ENCODE data around the gene MED15. TPM values are rescaled to one million over a fixed set of nuclear protein-coding genes. Genes with fewer than 3 reads are reported as not detected.

The MED15 gene
- total and polyA plus RNA-seq, 2 experiments from 2014 or later, result 45.1 to 45.3 TPM

DNA sequence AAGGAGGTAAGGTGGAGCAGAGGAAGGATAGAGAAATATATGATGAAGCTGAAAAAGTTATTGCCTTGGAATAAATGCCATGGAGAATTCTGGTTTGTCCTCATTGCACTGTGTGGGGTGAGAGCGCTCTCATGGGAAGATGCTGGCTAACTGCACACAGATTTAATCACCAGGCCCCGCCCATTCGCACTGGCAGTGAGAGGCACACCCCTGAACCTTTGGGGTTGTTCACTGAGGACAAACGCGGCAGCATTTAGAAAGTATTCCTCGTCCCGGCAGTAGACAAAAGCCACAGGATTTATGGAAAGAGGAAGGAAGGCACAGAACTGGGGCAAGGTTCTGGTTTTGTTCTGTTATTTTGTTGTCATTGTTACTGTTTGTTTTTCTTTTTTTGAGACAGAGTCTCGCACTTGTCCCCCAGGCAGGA, 70.2 kb downstream of the MED15 start:
- TF ChIP-seq, protein P1, sequence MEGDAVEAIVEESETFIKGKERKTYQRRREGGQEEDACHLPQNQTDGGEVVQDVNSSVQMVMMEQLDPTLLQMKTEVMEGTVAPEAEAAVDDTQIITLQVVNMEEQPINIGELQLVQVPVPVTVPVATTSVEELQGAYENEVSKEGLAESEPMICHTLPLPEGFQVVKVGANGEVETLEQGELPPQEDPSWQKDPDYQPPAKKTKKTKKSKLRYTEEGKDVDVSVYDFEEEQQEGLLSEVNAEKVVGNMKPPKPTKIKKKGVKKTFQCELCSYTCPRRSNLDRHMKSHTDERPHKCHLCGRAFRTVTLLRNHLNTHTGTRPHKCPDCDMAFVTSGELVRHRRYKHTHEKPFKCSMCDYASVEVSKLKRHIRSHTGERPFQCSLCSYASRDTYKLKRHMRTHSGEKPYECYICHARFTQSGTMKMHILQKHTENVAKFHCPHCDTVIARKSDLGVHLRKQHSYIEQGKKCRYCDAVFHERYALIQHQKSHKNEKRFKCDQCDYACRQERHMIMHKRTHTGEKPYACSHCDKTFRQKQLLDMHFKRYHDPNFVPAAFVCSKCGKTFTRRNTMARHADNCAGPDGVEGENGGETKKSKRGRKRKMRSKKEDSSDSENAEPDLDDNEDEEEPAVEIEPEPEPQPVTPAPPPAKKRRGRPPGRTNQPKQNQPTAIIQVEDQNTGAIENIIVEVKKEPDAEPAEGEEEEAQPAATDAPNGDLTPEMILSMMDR (IDR thresholded peaks at IDR 0.05; ENCODE audit: low read depth, low read length), result no peak
- no peak overlapping the region for H3K27ac ChIP-seq
- peaks cover 12% of the 10 kb centered on the region for H3K36me3 ChIP-seq
- no peak for DNase-seq (ENCODE audit: low read depth in 1 of 2, low spot score in 1 of 2)
- H3K4me1 ChIP-seq (ENCODE audit: low read depth), result no peaks in the 10 kb centered on the region
- no peaks in the 10 kb centered on the region for H3K27me3 ChIP-seq
- H3K9me3 ChIP-seq (ENCODE audit: low read depth), result no peaks in the 10 kb centered on the region
- H3K4me3 ChIP-seq, result no peak overlapping the region

- no peak for DNase-seq (ENCODE audit: low read depth in 1 of 2, low spot score in 1 of 2)
- Histone ChIP-seq H3K36me3 (peaks cover 18% of the 10 kb centered on the region), H3K27me3 (no peaks in the 10 kb centered on the region), H3K4me1 (ENCODE audit: low read depth) (no peaks in the 10 kb centered on the region), H3K9me3 (ENCODE audit: low read depth) (no peaks in the 10 kb centered on the region), H3K4me3 (no peak overlapping the region), H3K27ac (no peak overlapping the region)
- TF ChIP-seq, protein P1 (IDR thresholded peaks at IDR 0.05; ENCODE audit: low read depth, low read length), result no peak
These were observed 70.8 kb downstream of the MED15 start for GRCh38 chr22:20578192-20578591.

GRCh38 chr22:20578707-20579106, 71.3 kb downstream of the MED15 start:
- H3K4me3 ChIP-seq, result no peak overlapping the region
- H3K36me3 ChIP-seq, result peaks cover 23% of the 10 kb centered on the region
- H3K27ac ChIP-seq, result no peak overlapping the region
- DNase-seq (ENCODE audit: low read depth in 1 of 2, low spot score in 1 of 2), result no peak
- no peaks in the 10 kb centered on the region for H3K27me3 ChIP-seq
- no peaks in the 10 kb centered on the region for H3K4me1 ChIP-seq (ENCODE audit: low read depth)
- TF ChIP-seq, protein P1 (IDR thresholded peaks at IDR 0.05; ENCODE audit: low read depth, low read length), result no peak
- H3K9me3 ChIP-seq (ENCODE audit: low read depth), result no peaks in the 10 kb centered on the region

- no peak for DNase-seq (ENCODE audit: low read depth in 1 of 2, low spot score in 1 of 2)
- no peak overlapping the region for H3K27ac ChIP-seq
- TF ChIP-seq, protein P1 (IDR thresholded peaks at IDR 0.05; ENCODE audit: low read depth, low read length), result no peak
- no peaks in the 10 kb centered on the region for H3K27me3 ChIP-seq
- no peaks in the 10 kb centered on the region for H3K4me1 ChIP-seq (ENCODE audit: low read depth)
- peaks cover 22% of the 10 kb centered on the region for H3K36me3 ChIP-seq
- no peaks in the 10 kb centered on the region for H3K9me3 ChIP-seq (ENCODE audit: low read depth)
- no peak overlapping the region for H3K4me3 ChIP-seq
These were observed 72.1 kb downstream of the MED15 start for GRCh38 chr22:20579273-20580120.

DNA sequence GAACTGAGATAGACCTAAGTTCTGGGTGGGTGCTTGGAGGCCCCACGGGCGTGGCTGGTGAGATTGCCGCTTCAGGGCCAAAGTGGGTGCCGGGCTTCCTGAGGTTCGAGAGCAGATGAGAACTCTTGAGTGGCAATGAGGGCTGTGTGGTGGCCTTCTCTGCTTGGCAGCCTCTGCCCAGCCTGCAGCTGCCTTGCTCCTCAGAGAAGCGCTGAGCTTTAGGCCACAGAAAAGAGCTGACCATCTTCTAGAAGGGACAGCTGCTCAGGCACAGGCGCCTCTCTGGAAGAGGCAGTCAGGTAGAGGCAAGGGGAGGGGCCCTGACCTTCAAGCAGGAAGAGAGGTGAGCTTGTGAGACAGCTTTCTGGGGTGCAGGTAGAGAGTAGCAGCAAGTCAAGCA, 72.8 kb downstream of the MED15 start:
- no peak overlapping the region for H3K27ac ChIP-seq

More for the DNA sequence above, 72.8 kb downstream of the MED15 start:
- DNase-seq (ENCODE audit: low read depth in 1 of 2, low spot score in 1 of 2), result no peak
- TF ChIP-seq, protein P1 (IDR thresholded peaks at IDR 0.05; ENCODE audit: low read depth, low read length), result no peak
- no peaks in the 10 kb centered on the region for H3K4me1 ChIP-seq (ENCODE audit: low read depth)
- H3K36me3 ChIP-seq, result peaks cover 18% of the 10 kb centered on the region
- no peaks in the 10 kb centered on the region for H3K9me3 ChIP-seq (ENCODE audit: low read depth)
- no peaks in the 10 kb centered on the region for H3K27me3 ChIP-seq
- H3K4me3 ChIP-seq, result no peak overlapping the region

All from cardiac muscle cell (in vitro differentiated cells and primary cell).